Osteoblast (primary cell): ENCODE measurements around the gene OR6P1. TPM values are rescaled to one million over a fixed set of nuclear protein-coding genes. Genes with fewer than 3 reads are reported as not detected.

Experiments
- DNase-seq: peaks from one replicate; pipeline ENCODE4 v3.0.0; 2011; ENCODE audit warnings: low spot score, mixed read lengths; ENCODE audit not compliant: insufficient read length; ENCODE audit errors: missing footprints
- H2AFZ ChIP-seq: 2 replicates; pipeline ENCODE4 v1.6.0; 2011; ENCODE audit warnings: mild to moderate bottlenecking, low read length
- H3K27ac ChIP-seq: 2 replicates; pipeline ENCODE4 v1.5.1; 2011; ENCODE audit warnings: mild to moderate bottlenecking, low read depth, low read length, moderate library complexity
- H3K27me3 ChIP-seq: 2 replicates; pipeline ENCODE4 v1.6.0; 2012; ENCODE audit warnings: mild to moderate bottlenecking, control low read depth, inconsistent platforms, low read length, moderate library complexity; ENCODE audit not compliant: insufficient read depth
- H3K36me3 ChIP-seq: 2 replicates; pipeline ENCODE4 v1.5.1; 2011; ENCODE audit warnings: mild to moderate bottlenecking, low read length, control low read depth, moderate library complexity; ENCODE audit not compliant: insufficient read depth
- H3K4me1 ChIP-seq: 2 replicates; pipeline ENCODE4 v1.5.1; 2011; ENCODE audit warnings: mild to moderate bottlenecking, low read length, control low read depth, moderate library complexity; ENCODE audit not compliant: insufficient read depth
- H3K4me2 ChIP-seq: 2 replicates; pipeline ENCODE4 v1.6.0; 2011; ENCODE audit warnings: mild to moderate bottlenecking, low read length; ENCODE audit not compliant: insufficient read depth
- H3K4me3 ChIP-seq: fragments of 200-600 bp; sonication (generic); 3 replicates; pipeline ENCODE4 v1.5.1; 2012; ENCODE audit warnings: mild to moderate bottlenecking, low read length, inconsistent platforms; ENCODE audit not compliant: insufficient read depth
- H3K79me2 ChIP-seq: 2 replicates; pipeline ENCODE4 v1.6.0; 2012; ENCODE audit warnings: mild to moderate bottlenecking, low read length, control low read depth, inconsistent platforms; ENCODE audit not compliant: insufficient read depth
- H3K9me3 ChIP-seq: 2 replicates; pipeline ENCODE4 v1.5.1; 2011; ENCODE audit warnings: low read depth, low read length, control low read depth
- H4K20me1 ChIP-seq: 2 replicates; pipeline ENCODE4 v1.6.0; 2012; ENCODE audit warnings: mild to moderate bottlenecking, low read length, control low read depth; ENCODE audit not compliant: insufficient read depth
- CTCF ChIP-seq: IDR thresholded peaks from 2 replicates; pipeline ENCODE4 v1.5.1; 2011; ENCODE audit warnings: mild to moderate bottlenecking, low read depth, low read length, moderate library complexity; ENCODE audit errors: extremely low read depth
- total RNA-seq: library from RNA; depleted of rRNA; stranded (reverse); fragments of >200 nt; gene quantifications from 2 replicates; pipeline ENCODE4 v1.2.3, GENCODE V29; 2012

Gene OR6P1
- total RNA-seq, result not detected in 2 replicates

GRCh38 chr1:158570480-158570879 is at the start of gene OR6P1:
TSS of gene OR6P1 (minus strand) at chr1:158570580. CDS start at chr1:158563604, 6,976 bp downstream.
- H2AFZ ChIP-seq, result no peak within 1 kb of the TSS
- no peaks in the 10 kb centered on the region for H3K79me2 ChIP-seq
- no peak within 1 kb of the TSS for H3K4me2 ChIP-seq
- no peaks in the 10 kb centered on the region for H4K20me1 ChIP-seq
- no peak for DNase-seq
- H3K9me3 ChIP-seq, result no peaks in the 10 kb centered on the region
- no peaks in the 10 kb centered on the region for H3K27me3 ChIP-seq
- H3K4me1 ChIP-seq, result no peaks in the 10 kb centered on the region
- H3K4me3 ChIP-seq, result no peak within 1 kb of the TSS
- TF ChIP-seq CTCF, result no peak
- H3K36me3 ChIP-seq, result no peaks in the 10 kb centered on the region
- no peak within 1 kb of the TSS for H3K27ac ChIP-seq

- Histone ChIP-seq H4K20me1 (no peaks in the 10 kb centered on the region), H3K36me3 (no peaks in the 10 kb centered on the region), H3K4me2 (no peak overlapping the region), H3K27ac (no peak overlapping the region), H2AFZ (no peak overlapping the region), H3K79me2 (no peaks in the 10 kb centered on the region), H3K4me1 (no peaks in the 10 kb centered on the region), H3K4me3 (no peak overlapping the region), H3K9me3 (no peaks in the 10 kb centered on the region), H3K27me3 (no peaks in the 10 kb centered on the region)
- no peak for DNase-seq
- TF ChIP-seq CTCF, result no peak
These were observed 43.4 kb upstream of the OR6P1 start for GRCh38 chr1:158613764-158614163.

GRCh38 chr1:158611916-158612315 is 41.5 kb upstream of the OR6P1 start:
- H3K4me1 ChIP-seq, result no peaks in the 10 kb centered on the region
- no peak overlapping the region for H3K4me2 ChIP-seq
- no peak for DNase-seq
- no peaks in the 10 kb centered on the region for H3K79me2 ChIP-seq
- H3K36me3 ChIP-seq, result no peaks in the 10 kb centered on the region
- no peaks in the 10 kb centered on the region for H4K20me1 ChIP-seq
- H3K27ac ChIP-seq, result no peak overlapping the region
- H3K9me3 ChIP-seq, result no peaks in the 10 kb centered on the region
- TF ChIP-seq CTCF, result no peak
- no peaks in the 10 kb centered on the region for H3K27me3 ChIP-seq
- no peak overlapping the region for H2AFZ ChIP-seq
- no peak overlapping the region for H3K4me3 ChIP-seq

GRCh38 chr1:158607296-158607695 is 36.9 kb upstream of the OR6P1 start:
- H3K4me2 ChIP-seq, result no peak overlapping the region
- TF ChIP-seq CTCF, result no peak

More at GRCh38 chr1:158607296-158607695, 36.9 kb upstream of the OR6P1 start:
- no peak overlapping the region for H3K27ac ChIP-seq
- DNase-seq, result no peak
- no peaks in the 10 kb centered on the region for H3K9me3 ChIP-seq
- no peaks in the 10 kb centered on the region for H3K4me1 ChIP-seq
- no peaks in the 10 kb centered on the region for H3K79me2 ChIP-seq
- no peaks in the 10 kb centered on the region for H3K36me3 ChIP-seq
- H3K4me3 ChIP-seq, result no peak overlapping the region
- H2AFZ ChIP-seq, result no peak overlapping the region
- H4K20me1 ChIP-seq, result no peaks in the 10 kb centered on the region
- H3K27me3 ChIP-seq, result no peaks in the 10 kb centered on the region
